NCI-H1048 (cell line): ENCODE measurements around the gene MADD.
"Not testable (repeated sequence)": the region's sequence is repeated elsewhere in the genome, so short reads cannot be mapped to it uniquely, and the experiment has no call there.

ENCODE experiments used
- DNase-seq: peaks from one replicate; lab custom pipeline; 2025; lab: John Stamatoyannopoulos, UW

The MADD gene

DNA sequence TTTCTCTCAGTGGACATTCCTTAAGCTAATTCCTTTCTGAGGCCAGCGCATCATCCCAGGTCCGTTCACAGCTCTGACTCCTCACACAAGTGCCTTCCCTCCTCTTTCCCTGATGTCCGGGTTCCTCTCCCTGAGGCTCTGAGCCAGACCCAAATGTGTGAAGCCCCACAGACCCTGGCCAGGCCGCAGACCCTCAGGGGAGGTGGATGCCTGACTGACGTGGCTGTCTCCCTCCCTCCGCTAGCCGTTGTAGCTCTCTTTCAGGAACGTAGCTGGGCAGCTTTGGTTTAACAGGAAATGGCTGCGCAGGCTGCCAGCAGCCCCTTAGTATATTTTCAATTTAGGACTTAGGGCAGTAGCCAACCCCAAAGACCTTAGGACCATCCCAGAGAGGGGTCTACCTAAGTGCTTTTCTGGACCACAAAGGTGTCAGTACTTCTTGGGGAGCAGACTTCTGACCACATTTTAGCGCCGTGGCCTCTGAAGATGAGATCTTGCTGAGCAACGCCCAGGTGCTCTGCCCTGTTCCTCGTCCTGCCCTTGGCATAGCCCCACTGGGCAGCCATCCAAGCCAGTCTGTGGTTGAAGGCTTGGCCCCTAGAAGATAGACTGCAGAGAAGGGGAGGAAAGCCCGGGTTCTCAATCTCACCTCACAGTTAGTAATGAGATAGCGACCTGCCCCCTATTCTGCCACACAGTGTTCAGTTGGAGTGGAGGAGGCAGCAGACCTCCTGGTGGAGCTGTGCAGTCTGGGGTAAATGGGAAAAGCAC is 55.5 kb downstream of the MADD start:
- no peak for DNase-seq

- DNase-seq: no peak
Measured at GRCh38 chr11:47326198-47326597, 56.3 kb downstream of the MADD start.

DNA sequence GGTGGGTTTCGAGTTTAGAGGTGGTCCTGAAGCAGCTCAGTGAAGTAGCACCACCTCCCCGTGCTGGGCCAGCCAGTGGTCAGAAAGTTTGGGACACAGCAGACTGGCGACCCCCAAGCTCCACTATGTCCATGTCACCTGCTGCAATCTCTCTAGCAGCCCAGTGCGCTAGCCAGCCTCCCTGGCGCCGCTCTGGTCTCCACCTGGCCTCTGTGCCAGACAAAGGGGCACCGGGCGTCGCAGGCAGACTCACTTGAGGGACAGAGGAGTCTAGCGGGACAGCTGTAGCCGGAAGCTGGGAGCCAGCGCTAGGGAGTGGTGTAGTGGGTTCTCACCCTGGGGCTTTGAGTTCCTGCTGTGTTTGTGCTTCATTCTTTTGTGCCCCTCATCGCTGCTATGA is 57.1 kb downstream of the MADD start:
- DNase-seq: no peak

DNA sequence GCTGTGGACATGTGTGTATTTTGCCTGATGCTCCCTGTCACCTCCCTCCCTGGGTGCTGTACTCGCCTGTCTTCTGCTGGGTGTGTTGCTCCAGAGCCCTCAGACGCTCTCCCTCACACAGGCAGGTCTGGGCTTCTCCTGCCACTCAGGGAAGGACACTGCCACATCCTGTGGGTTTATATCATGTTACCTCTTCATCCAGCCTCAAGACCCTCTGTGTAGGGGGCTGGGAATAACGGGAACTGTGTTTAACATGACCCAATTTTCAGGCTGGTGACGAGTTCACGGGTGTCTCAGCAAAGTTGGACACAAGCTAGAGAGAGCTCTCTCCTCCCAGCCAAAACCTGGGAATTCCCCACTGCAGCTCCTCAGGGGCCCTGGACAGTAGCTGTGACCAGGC is 58.0 kb downstream of the MADD start:
- no peak for DNase-seq

DNA sequence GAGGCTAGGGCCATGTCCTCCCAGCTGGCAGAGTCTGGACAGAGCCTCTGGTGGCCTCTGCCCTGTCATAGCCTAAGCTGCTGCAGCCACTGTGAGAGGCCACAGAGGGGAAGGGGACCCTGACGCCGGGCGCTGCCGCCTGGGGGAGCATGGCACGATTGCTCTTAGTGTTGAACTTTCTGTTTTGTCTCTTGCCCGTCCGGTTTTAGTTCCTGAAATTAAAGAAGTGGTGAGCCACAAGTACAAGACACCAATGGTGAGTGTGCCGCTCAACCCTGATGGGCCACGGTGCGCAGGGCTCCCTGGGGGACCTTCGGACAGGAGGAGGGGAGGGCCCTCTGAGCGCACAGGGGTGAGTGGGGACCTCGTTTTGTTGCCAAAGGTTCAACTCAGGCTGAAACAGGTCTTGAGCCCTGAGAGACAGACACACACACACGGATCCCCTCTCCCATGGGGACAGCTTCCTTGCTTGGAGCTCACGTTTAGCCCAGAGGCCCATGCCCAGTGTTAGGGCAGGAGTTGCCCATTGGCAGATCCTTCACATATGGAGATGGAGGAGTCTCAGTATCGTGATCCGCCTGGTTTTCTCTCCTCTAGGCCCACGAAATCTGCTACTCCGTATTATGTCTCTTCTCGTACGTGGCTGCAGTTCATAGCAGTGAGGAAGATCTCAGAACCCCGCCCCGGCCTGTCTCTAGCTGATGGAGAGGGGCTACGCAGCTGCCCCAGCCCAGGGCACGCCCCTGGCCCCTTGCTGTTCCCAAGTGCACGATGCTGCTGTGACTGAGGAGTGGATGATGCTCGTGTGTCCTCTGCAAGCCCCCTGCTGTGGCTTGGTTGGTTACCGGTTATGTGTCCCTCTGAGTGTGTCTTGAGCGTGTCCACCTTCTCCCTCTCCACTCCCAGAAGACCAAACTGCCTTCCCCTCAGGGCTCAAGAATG is 58.8 kb downstream of the MADD start:
- DNase-seq: no peak

DNA sequence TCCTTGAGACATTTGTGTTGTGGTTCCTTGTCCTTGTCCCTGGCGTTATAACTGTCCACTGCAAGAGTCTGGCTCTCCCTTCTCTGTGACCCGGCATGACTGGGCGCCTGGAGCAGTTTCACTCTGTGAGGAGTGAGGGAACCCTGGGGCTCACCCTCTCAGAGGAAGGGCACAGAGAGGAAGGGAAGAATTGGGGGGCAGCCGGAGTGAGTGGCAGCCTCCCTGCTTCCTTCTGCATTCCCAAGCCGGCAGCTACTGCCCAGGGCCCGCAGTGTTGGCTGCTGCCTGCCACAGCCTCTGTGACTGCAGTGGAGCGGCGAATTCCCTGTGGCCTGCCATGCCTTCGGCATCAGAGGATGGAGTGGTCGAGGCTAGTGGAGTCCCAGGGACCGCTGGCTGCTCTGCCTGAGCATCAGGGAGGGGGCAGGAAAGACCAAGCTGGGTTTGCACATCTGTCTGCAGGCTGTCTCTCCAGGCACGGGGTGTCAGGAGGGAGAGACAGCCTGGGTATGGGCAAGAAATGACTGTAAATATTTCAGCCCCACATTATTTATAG is 59.6 kb downstream of the MADD start:
- no peak for DNase-seq

- no peak for DNase-seq
Measured at GRCh38 chr11:47329987-47330931, 60.3 kb downstream of the MADD start.

GRCh38 chr11:47331454-47332302 is 61.7 kb downstream of the MADD start:
- no peak for DNase-seq

GRCh38 chr11:47332303-47332711 is 62.4 kb downstream of the MADD start:
- no peak for DNase-seq

- no peak for DNase-seq
Measured at GRCh38 chr11:47332791-47333525, 63.0 kb downstream of the MADD start.

- DNase-seq: no peak
Measured at GRCh38 chr11:47333526-47333845, 63.6 kb downstream of the MADD start.

GRCh38 chr11:47333886-47334443 is 64.0 kb downstream of the MADD start:
- no peak for DNase-seq

- not testable (repeated sequence) for DNase-seq
Measured at GRCh38 chr11:47334699-47335411, 64.9 kb downstream of the MADD start.

DNA sequence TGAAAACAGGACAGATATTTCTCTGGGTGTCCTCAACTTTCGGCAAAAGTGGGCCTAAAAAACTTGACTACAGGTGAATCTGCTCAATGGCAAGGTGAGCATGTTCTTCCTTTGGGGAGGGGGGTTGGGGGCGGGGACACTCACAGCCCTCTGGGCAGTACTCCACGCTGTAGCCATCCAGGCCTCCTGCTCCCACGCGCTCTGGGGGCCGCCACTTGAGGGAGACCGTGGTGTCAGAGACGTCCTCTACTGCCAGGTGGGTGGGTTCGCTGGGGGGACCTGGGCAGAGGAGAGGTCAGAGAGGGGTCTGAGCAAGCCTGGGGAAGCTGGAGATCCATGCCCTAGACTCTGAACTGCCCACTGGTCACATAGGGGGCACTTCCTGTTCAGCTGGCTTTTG is 65.8 kb downstream of the MADD start:
- no peak for DNase-seq

DNA sequence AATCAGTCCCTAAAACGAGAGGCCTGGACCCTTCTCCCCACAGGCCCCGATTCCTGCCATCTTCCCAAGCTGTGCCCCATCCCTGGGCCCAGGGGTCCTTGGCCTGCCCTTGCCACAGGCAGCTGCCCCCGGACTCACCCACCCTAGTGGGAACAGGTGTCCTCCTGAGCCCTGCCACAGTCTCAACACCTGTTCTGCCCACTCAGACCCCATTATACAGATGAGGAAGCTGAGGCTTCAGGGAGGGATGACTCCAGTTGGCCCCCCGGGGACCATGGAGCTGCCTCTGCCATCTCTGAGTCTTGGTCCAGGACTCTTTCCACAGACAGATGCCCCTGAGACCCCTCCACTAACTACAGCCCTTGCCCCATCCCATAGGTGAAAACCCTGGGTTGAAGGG is 66.7 kb downstream of the MADD start:
- no peak for DNase-seq

- DNase-seq: no peak
Measured at GRCh38 chr11:47337229-47337924, 67.4 kb downstream of the MADD start.

GRCh38 chr11:47338396-47339241 is 68.7 kb downstream of the MADD start:
- DNase-seq: no peak

DNA sequence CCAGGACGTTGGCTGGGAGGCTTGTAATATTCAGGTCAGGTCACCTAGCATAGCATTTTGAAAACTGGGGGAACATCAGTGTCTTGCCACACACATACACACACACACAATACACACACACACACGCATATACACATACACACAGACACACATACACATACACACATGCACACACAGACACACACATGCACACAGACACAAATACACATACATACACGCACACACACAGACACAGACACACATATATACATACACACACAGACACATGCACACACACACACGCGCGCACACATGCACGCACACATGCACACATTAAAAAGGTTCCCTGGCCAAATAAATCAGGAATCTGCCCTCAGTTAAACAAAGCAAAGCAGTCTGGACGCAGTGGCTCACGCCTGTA is 70.1 kb downstream of the MADD start:
- DNase-seq: no peak
